ENCODE measurements around the gene RTN4IP1. TPM values are rescaled to one million over a fixed set of nuclear protein-coding genes. Genes with fewer than 3 reads are reported as not detected.
A peak's percentile ranks its signal among the peaks of the same experiment; 100 is the strongest.

The RTN4IP1 gene
- total and polyA plus RNA-seq, 10 of the 15 experiments (the other 5 are each of a cell fraction or from before 2014, with no cell fraction given) = 8.2 to 17.0 (median 9.8) TPM

GRCh38 chr6:106637717-106638341, 8.5 kb upstream of the RTN4IP1 start (continued):
- TF ChIP-seq ZZZ3 (IDR thresholded peaks at IDR 0.05; ENCODE audit: control insufficient read depth, insufficient read length, low read depth) = no peak
- peak; percentile 67 for TF ChIP-seq CUX1 (IDR thresholded peaks at IDR 0.05; ENCODE audit: insufficient replicate concordance, low read depth, low read length)
- TF ChIP-seq TBL1XR1 (IDR thresholded peaks at IDR 0.05; ENCODE audit: low read depth, low read length) = no peak
- peak; percentile 60 for TF ChIP-seq RELB (IDR thresholded peaks at IDR 0.05; ENCODE audit: low read depth)
- TF ChIP-seq ATF2 (IDR thresholded peaks at IDR 0.05; ENCODE audit: low read length) = peak; percentile 70; the same call in 1 of the 2 replicates
- peak; percentile 65 for TF ChIP-seq DPF2 (IDR thresholded peaks at IDR 0.05)
- no peak for TF ChIP-seq BCLAF1 (IDR thresholded peaks at IDR 0.05)
- TF ChIP-seq MEF2A (IDR thresholded peaks at IDR 0.05; ENCODE audit: insufficient read depth, low read depth, low read length) = peak; percentile 72; the same call in 1 of the 2 replicates

Data from GM12878 (cell line).